Type B pancreatic cell (in vitro differentiated cells): ENCODE results near the gene HIVEP3. TPM values are rescaled to one million over a fixed set of nuclear protein-coding genes. Genes with fewer than 3 reads are reported as not detected.
A peak's percentile ranks its signal among the peaks of the same experiment; 100 is the strongest.

Experiments used
- DNase-seq: peaks from one replicate; pipeline ENCODE4 v3.0.0; 2021; ENCODE audit warnings: mixed read lengths; ENCODE audit not compliant: unreplicated experiment; ENCODE audit errors: extremely low spot score
- H3K27ac Mint-ChIP-seq: 2 replicates; pipeline ENCODE4 v1.8.0; 2021; ENCODE audit warnings: mild to moderate bottlenecking, mixed read lengths
- H3K27me3 Mint-ChIP-seq: 2 replicates; pipeline ENCODE4 v1.8.0; 2021; ENCODE audit warnings: mixed read lengths
- H3K36me3 Mint-ChIP-seq: 2 replicates; pipeline ENCODE4 v1.8.0; 2021; ENCODE audit warnings: mixed read lengths
- H3K4me1 Mint-ChIP-seq: one replicate; pipeline ENCODE4 v1.8.0; 2021; ENCODE audit warnings: mixed read lengths; ENCODE audit not compliant: unreplicated experiment
- H3K4me3 Mint-ChIP-seq: 2 replicates; pipeline ENCODE4 v1.8.0; 2021; ENCODE audit warnings: mild to moderate bottlenecking, mixed read lengths
- H3K9me3 Mint-ChIP-seq: 2 replicates; pipeline ENCODE4 v1.8.0; 2021; ENCODE audit warnings: mixed read lengths
- total RNA-seq: library from RNA; stranded (reverse); gene quantifications from 2 replicates; pipeline ENCODE4 v1.2.1, GENCODE V29; 2021; ENCODE audit warnings: low replicate concordance
- TF ChIP-seq, protein P1 (sequence below): fragments of 200-600 bp; sonication (generic); conservative IDR thresholded peaks from 2 replicates; pipeline ENCODE4 v1.5.0; 2021; ENCODE audit warnings: antibody characterized with exemption, mild to moderate bottlenecking

Gene HIVEP3
- total RNA-seq, 1 donor from 2014 or later, result 9.2 TPM

- TF ChIP-seq, protein P1, sequence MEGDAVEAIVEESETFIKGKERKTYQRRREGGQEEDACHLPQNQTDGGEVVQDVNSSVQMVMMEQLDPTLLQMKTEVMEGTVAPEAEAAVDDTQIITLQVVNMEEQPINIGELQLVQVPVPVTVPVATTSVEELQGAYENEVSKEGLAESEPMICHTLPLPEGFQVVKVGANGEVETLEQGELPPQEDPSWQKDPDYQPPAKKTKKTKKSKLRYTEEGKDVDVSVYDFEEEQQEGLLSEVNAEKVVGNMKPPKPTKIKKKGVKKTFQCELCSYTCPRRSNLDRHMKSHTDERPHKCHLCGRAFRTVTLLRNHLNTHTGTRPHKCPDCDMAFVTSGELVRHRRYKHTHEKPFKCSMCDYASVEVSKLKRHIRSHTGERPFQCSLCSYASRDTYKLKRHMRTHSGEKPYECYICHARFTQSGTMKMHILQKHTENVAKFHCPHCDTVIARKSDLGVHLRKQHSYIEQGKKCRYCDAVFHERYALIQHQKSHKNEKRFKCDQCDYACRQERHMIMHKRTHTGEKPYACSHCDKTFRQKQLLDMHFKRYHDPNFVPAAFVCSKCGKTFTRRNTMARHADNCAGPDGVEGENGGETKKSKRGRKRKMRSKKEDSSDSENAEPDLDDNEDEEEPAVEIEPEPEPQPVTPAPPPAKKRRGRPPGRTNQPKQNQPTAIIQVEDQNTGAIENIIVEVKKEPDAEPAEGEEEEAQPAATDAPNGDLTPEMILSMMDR, result no peak
- Mint-ChIP-seq H3K27ac (no peak overlapping the region), H3K4me3 (no peak overlapping the region), H3K27me3 (peaks cover 26% of the 10 kb centered on the region), H3K36me3 (no peaks in the 10 kb centered on the region), H3K4me1 (peaks cover 30% of the 10 kb centered on the region), H3K9me3 (no peaks in the 10 kb centered on the region)
- DNase-seq, result no peak
Measured at GRCh38 chr1:41674522-41674921, 244.2 kb downstream of the HIVEP3 start.

DNA sequence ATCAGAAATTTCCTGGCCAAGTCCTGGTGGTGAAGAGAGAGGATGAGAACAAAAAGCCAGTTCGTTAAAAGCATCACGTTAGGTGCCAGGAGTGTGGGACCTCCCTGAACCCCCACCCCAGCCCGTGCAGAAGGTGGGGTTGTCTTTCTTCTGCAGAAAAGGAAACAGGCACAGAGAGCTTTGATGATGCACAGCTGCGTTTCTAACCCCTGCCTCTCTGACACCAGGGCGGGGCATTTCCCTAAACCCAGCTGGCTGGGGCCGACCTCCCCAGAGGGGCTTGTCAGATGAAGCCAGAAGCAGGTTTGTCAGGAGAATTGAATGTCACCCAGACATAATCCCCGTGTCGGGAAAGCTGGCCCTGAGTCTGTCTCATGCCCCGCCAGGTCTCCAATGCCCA lies 244.9 kb downstream of the HIVEP3 start:
- Mint-ChIP-seq H3K4me3 (no peak overlapping the region), H3K27me3 (peaks cover 26% of the 10 kb centered on the region), H3K36me3 (no peaks in the 10 kb centered on the region), H3K4me1 (peaks cover 35% of the 10 kb centered on the region), H3K9me3 (no peaks in the 10 kb centered on the region), H3K27ac (no peak overlapping the region)
- TF ChIP-seq, protein P1, result no peak
- DNase-seq, result no peak

GRCh38 chr1:41673378-41673777 lies 245.3 kb downstream of the HIVEP3 start:
- no peak overlapping the region for H3K4me3 Mint-ChIP-seq
- no peaks in the 10 kb centered on the region for H3K36me3 Mint-ChIP-seq
- DNase-seq, result no peak
- no peak overlapping the region for H3K27ac Mint-ChIP-seq
- H3K27me3 Mint-ChIP-seq, result peaks cover 26% of the 10 kb centered on the region
- TF ChIP-seq, protein P1, result no peak
- H3K9me3 Mint-ChIP-seq, result no peaks in the 10 kb centered on the region
- peaks cover 35% of the 10 kb centered on the region for H3K4me1 Mint-ChIP-seq

DNA sequence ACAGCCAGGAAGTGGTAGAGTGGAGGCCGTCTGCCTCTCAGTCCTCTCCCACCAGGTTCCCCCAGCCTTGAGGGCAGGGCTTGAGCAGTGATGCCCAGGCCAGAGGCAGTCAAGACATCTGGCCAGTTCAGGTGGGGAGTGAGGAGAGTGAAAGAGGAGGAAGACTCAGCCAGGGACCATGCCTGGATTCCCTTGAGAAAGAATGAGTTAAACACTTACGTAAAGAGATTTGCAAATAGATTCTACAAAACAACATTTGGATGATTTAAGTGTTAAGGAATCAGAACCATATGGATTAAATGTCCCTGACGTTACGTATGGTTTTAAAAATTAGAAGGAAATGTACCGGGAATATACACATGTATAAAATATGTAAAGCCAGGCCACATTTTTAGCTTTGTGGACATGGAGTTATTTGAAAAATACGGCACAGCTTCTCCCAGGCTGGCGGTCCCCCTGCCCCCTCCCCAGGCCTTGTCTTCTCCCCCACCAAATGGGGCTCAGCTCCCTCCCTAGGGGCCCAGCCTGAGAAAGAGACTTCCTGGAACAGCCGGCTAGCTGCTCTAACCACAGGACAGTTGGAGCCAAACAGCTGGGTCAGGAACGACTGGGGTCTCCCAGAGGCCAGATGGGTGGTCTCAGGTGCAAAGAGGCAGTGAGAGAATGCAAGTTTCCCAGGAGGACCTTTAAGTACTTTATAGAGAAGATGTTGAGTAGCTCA lies 245.9 kb downstream of the HIVEP3 start:
- Mint-ChIP-seq H3K27ac (peak overlapping the region; percentile 81), H3K4me1 (peaks cover 38% of the 10 kb centered on the region), H3K27me3 (peaks cover 26% of the 10 kb centered on the region), H3K36me3 (no peaks in the 10 kb centered on the region), H3K4me3 (no peak overlapping the region), H3K9me3 (no peaks in the 10 kb centered on the region)
- TF ChIP-seq, protein P1, result no peak
- no peak for DNase-seq

DNA sequence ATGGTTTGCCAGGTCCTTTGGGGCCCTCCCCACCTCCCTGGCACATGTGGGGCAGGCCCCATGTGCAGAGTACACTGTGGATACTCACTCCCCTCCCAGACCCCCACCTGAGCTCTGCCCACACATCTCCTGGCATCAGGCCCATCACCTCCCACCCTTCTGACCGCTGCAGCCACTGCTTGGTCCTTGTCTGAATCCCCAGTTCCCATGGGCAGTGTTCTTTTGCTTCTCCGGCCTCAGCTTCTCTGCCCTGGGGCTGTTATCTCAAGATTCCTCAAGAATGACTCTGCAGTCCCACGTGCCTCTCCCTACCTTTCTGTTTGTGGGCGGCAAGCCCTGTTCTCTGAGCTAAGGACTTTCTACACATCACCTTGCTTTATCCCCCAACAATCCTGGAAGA lies 246.5 kb downstream of the HIVEP3 start:
- TF ChIP-seq, protein P1, result no peak
- H3K4me1 Mint-ChIP-seq, result peaks cover 36% of the 10 kb centered on the region
- no peaks in the 10 kb centered on the region for H3K36me3 Mint-ChIP-seq
- no peak for DNase-seq
- peaks cover 26% of the 10 kb centered on the region for H3K27me3 Mint-ChIP-seq
- no peak overlapping the region for H3K4me3 Mint-ChIP-seq
- H3K27ac Mint-ChIP-seq, result peak overlapping the region; percentile 81
- no peaks in the 10 kb centered on the region for H3K9me3 Mint-ChIP-seq
